ENCODE data around the gene DCUN1D2. TPM values are rescaled to one million over a fixed set of nuclear protein-coding genes. Genes with fewer than 3 reads are reported as not detected.
A peak's percentile ranks its signal among the peaks of the same experiment; 100 is the strongest.

DCUN1D2 gene
- polyA plus RNA-seq, 4 donors, result 17.8 to 35.2 (median 19.4) TPM

DNA sequence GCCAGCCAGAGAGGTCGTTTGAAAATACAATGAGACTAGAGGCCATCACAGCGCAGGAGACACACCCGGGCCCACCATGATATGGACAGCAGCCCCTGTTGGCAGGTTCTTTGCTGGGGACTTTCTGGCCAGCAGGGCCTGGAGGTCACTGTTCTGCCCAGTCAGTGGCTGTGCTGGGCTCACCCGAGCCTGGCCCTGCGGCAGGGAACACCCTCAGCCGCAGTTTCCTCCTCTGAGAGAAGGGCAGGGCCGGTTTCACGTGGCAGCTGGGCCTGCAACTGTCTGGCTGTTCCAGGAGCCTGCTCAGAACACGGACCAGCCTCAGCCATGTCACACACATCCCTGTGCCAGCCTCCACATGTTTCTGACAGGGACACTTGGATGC, 76.6 kb downstream of the DCUN1D2 start:
- DNase-seq (ENCODE audit: low read depth in 4 of 4, low spot score in 3 of 4), result no peak

GRCh38 chr13:113413178-113413897, 77.2 kb downstream of the DCUN1D2 start:
- no peak for DNase-seq (ENCODE audit: low read depth in 4 of 4, low spot score in 3 of 4)

DNA sequence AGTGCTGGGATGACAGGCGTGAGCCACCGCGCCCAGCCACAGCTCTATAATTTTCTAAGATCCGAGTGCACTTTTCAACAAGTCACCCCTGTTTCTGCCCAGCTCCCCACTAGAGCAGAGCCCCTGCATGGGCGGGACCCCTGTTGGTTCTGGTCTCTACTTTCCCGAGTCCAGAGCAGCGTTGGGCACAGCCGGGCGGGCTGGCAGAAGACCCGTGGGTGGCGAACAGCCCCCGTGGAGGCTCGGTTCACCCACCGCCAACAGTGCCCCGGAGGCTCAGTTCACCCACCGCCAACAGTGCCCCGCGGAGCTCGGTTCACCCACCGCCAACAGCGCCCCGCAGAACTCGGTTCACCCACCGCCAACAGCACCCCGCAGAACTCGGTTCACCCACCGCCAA, 78.1 kb downstream of the DCUN1D2 start:
- no peak for DNase-seq (ENCODE audit: low read depth in 4 of 4, low spot score in 3 of 4)

DNA sequence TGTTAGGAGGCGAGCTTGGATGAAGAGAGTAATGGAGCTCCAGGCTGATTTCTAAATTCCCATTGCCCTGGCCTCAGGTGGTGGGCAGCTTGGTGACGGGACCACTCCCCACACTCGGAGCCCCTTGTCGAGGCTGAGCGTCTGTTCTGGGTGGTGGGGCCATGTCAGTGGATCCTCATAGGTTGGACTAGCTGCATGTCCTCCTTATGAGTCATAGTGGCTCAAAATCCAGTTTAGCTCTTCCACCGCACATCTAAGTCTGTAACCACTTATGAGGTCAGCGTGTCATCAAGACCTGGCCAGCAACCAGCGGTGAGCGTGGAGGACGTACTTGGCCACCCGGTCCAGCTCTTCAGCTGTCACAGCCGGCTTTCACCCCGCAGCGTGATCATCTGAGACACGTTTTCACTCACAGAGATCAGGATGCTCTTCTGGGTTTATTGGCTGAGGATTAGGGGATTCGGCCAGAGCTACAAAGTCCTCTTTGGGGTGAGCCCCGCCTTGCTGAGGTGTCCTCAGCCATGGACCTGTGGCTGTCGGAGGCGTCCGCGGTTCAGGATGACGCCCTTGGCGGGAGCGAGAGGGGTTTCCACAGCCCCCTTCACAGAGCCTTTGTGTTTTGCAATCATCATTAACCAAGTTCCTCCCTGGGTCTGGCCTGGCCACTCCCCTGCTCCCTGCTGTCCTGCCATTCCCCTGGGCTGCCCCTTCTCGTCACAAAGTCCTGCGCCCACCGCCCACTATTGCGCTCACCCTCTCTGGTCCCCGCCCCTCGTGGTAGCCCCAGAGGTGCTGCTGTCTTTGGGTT, 79.1 kb downstream of the DCUN1D2 start:
- DNase-seq (ENCODE audit: low read depth in 4 of 4, low spot score in 3 of 4), result no peak

DNA sequence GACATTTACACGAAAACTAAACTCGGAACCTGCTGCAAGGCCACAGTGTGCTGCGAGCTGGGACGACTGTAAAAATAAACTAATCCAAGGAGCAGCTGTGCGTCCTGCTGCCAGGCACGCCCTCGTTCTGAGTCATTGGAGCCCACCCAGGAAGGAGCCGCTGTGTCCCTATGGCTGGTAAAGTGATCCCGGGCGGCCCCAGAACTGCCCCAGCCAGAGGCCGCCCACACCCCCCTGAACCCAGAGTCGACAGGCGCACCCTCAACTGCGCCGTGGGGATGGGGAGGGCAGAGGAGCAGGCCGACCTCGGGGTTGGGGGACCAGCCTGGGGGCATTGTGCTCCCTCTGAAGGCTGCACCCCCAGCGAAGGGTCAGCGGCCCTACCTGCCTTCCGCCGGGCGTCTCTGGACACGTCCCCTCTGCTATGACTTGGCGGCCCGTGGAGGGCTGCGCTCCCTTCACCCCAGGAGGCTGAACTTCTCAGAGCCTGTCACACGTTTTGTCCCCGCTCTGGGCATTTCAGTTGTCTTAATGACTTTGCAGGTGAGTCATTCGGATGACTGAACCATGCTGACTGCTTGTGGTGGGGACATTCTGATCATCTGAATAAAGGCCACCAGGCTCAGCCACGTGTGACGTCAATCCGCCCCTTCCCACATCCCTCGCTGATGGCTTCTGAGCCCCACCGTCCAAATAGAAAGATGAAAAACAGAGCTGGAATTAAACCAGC, 79.9 kb downstream of the DCUN1D2 start:
- DNase-seq (ENCODE audit: low read depth in 4 of 4, low spot score in 3 of 4), result peak in 1 of 4 donors; percentile 59

GRCh38 chr13:113408562-113408961, 81.9 kb downstream of the DCUN1D2 start:
- DNase-seq (ENCODE audit: low read depth in 4 of 4, low spot score in 3 of 4), result no peak

- DNase-seq (ENCODE audit: low read depth in 4 of 4, low spot score in 3 of 4), result no peak
These were observed 82.7 kb downstream of the DCUN1D2 start for GRCh38 chr13:113407531-113408393.

GRCh38 chr13:113407103-113407530, 83.4 kb downstream of the DCUN1D2 start:
- no peak for DNase-seq (ENCODE audit: low read depth in 4 of 4, low spot score in 3 of 4)

GRCh38 chr13:113406321-113407102, 84.0 kb downstream of the DCUN1D2 start:
- no peak for DNase-seq (ENCODE audit: low read depth in 4 of 4, low spot score in 3 of 4)

Other genes with a start within 250 kb of the DCUN1D2 start
- gene LAMP1, start 193.5 kb downstream of the DCUN1D2 start, polyA plus RNA-seq (ENCODE audit: insufficient read length in 4 of 4), result 100 to 1,000 TPM; 164 to 194 (median 177) TPM
- 10 to 100 TPM in 3 of 4 donors, 1 to 10 TPM in 1; 3.9 to 26.7 (median 12.7) TPM for gene GRTP1, start 126.6 kb downstream of the DCUN1D2 start, polyA plus RNA-seq (ENCODE audit: insufficient read length in 4 of 4)
- 1 to 10 TPM; 3.3 to 6.4 (median 4.7) TPM for gene ADPRHL1, start 37.2 kb downstream of the DCUN1D2 start, polyA plus RNA-seq (ENCODE audit: insufficient read length in 4 of 4)
- gene TFDP1, start 94.0 kb upstream of the DCUN1D2 start, polyA plus RNA-seq (ENCODE audit: insufficient read length in 4 of 4), result 10 to 100 TPM; 85.0 to 92.6 (median 86.9) TPM
- gene ATP4B, start 167.5 kb upstream of the DCUN1D2 start, polyA plus RNA-seq (ENCODE audit: insufficient read length in 4 of 4), result under 1 TPM; 0.20 to 0.56 (median 0.43) TPM
- under 1 TPM; 0.07 to 0.26 (median 0.14) TPM for gene GRK1, start 176.5 kb upstream of the DCUN1D2 start, polyA plus RNA-seq (ENCODE audit: insufficient read length in 4 of 4)